Measurements from ENCODE around the gene MYLK3. TPM values are rescaled to one million over a fixed set of nuclear protein-coding genes. Genes with fewer than 3 reads are reported as not detected.

MYLK3 gene
- under 0.01 TPM in 1 of 2 replicates, not detected in the other for total RNA-seq

DNA sequence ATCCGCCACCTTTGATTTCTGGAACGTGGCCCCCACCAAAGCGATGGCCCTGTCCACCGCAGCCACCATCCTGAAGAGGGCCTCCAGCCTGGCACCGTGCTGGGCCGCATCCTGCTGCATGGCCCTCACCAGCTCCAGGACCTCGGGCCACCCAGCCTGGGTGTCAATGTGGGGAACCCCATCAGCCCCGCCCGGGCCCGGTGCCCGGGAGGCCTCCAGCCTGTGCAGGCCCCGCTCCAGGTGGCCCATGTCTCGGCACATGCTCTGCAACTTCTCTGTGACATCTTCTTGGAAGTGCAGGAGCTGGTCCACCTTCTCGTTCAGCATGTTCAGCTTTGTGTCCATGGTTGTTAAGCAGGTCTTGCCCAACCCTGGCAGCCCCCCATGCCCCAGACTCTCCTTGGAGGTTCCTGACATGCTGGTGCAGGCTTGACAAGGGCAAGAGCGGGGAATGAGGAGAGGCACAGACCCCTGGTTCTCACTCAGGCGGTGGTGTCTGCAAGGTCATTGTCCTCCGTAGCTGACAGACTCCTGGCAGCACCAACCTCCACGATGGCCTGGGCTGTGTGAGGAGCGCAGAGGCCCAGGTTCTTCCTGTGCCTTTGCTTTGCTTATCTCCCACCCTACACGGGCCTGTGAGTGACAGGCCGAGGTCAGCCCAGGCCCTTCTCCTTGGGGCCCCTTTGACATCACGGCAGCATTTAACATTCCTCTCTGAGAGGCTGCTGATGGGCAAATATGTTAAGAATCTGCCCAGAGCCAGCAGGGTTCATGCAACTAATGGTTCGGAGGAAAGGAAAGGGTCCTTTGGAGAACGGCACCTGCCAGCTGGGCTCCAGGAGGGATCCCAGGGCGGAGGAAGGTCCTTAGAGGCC lies at the start of gene MYLK3:
MYLK3 (minus strand) TSS at position 568 of the 875 bp plus-strand sequence; CDS start at position 417, 151 bp downstream.
- Histone ChIP-seq H3K36me3 (ENCODE audit: control insufficient read depth, insufficient read depth, low read length) (no peaks in the 10 kb centered on the region), H3K27me3 (ENCODE audit: control insufficient read depth, insufficient read depth, low read length) (no peaks in the 10 kb centered on the region), H3K4me3 (ENCODE audit: low read depth, low read length) (no peak within 1 kb of the TSS)
- TF ChIP-seq, protein P1, sequence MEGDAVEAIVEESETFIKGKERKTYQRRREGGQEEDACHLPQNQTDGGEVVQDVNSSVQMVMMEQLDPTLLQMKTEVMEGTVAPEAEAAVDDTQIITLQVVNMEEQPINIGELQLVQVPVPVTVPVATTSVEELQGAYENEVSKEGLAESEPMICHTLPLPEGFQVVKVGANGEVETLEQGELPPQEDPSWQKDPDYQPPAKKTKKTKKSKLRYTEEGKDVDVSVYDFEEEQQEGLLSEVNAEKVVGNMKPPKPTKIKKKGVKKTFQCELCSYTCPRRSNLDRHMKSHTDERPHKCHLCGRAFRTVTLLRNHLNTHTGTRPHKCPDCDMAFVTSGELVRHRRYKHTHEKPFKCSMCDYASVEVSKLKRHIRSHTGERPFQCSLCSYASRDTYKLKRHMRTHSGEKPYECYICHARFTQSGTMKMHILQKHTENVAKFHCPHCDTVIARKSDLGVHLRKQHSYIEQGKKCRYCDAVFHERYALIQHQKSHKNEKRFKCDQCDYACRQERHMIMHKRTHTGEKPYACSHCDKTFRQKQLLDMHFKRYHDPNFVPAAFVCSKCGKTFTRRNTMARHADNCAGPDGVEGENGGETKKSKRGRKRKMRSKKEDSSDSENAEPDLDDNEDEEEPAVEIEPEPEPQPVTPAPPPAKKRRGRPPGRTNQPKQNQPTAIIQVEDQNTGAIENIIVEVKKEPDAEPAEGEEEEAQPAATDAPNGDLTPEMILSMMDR (IDR thresholded peaks at IDR 0.05; ENCODE audit: insufficient read depth, low read length, severe bottlenecking): no peak
- FAIRE-seq (no peak), DNase-seq (ENCODE audit: low read depth) (no peak)

DNA sequence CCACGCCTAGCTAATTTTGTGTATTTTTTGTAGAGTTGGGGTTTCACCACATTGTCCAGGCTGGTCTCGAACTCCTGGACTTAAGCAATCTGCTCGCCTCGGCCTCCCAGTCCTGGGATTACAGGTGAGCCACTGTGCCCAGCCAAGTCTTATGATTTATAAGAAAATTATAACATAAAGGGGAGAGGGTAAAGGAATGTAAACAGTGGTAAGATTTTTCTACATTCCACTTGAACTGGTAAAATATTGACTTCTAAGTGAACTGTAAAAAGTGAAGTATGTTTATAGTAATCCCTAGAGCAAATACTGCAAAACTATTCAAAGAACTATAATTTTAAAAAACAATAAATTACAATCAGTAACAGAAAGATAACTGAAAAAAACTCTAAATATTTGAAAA lies 49.4 kb upstream of the MYLK3 start:
- FAIRE-seq (no peak), DNase-seq (ENCODE audit: low read depth) (no peak)
- TF ChIP-seq, protein P1 (IDR thresholded peaks at IDR 0.05; ENCODE audit: insufficient read depth, low read length, severe bottlenecking): no peak
- H3K4me3 ChIP-seq (ENCODE audit: low read depth, low read length): no peak overlapping the region
- H3K36me3 ChIP-seq (ENCODE audit: control insufficient read depth, insufficient read depth, low read length): no peaks in the 10 kb centered on the region
- no peaks in the 10 kb centered on the region for H3K27me3 ChIP-seq (ENCODE audit: control insufficient read depth, insufficient read depth, low read length)

DNA sequence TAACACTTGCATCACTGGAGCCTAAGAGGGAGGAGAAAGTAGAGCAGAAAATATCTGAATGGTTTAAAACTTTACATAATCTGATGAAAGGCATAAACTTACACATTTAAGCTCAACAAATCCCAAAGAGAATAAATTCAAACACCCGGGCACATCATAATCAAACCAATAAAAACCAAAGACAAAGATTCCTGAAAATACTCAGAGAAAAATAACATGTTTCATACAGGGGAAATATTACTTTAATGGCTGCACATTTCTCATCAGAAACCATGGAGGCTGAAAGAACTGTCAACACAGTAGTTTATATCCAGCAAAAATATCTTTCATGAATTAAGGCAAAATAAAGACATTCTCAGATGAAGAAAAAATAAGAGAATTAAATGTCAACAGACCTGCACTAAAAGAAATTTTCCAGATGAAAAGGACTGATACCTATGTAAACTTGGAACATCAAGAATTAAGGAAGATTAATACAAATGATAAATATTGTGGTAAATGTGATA lies 48.7 kb upstream of the MYLK3 start:
- Histone ChIP-seq H3K36me3 (ENCODE audit: control insufficient read depth, insufficient read depth, low read length) (no peaks in the 10 kb centered on the region), H3K4me3 (ENCODE audit: low read depth, low read length) (no peak overlapping the region), H3K27me3 (ENCODE audit: control insufficient read depth, insufficient read depth, low read length) (no peaks in the 10 kb centered on the region)
- no peak for DNase-seq (ENCODE audit: low read depth)
- TF ChIP-seq, protein P1 (IDR thresholded peaks at IDR 0.05; ENCODE audit: insufficient read depth, low read length, severe bottlenecking): no peak
- FAIRE-seq: no peak

DNA sequence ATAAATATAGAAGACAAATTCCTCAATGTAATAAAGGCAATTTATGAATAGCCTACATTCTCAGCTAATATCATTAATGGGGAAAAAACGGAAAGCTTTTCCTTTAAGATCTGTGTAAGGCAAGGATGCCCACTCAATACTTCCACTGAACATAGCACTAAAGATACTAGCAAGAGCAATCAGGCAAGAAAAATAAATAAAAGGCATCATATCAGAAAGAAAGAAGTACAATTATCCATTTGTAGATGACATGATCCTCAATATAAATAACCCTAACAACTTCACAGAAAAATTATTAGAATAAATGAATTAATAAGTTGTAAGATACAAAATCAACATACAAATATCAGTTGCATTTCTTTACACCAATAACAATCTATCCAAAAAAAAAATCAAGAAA lies 45.7 kb upstream of the MYLK3 start:
- no peak for FAIRE-seq
- no peaks in the 10 kb centered on the region for H3K27me3 ChIP-seq (ENCODE audit: control insufficient read depth, insufficient read depth, low read length)
- no peak for DNase-seq (ENCODE audit: low read depth)
- H3K4me3 ChIP-seq (ENCODE audit: low read depth, low read length): no peak overlapping the region
- TF ChIP-seq, protein P1 (IDR thresholded peaks at IDR 0.05; ENCODE audit: insufficient read depth, low read length, severe bottlenecking): no peak
- no peaks in the 10 kb centered on the region for H3K36me3 ChIP-seq (ENCODE audit: control insufficient read depth, insufficient read depth, low read length)

DNA sequence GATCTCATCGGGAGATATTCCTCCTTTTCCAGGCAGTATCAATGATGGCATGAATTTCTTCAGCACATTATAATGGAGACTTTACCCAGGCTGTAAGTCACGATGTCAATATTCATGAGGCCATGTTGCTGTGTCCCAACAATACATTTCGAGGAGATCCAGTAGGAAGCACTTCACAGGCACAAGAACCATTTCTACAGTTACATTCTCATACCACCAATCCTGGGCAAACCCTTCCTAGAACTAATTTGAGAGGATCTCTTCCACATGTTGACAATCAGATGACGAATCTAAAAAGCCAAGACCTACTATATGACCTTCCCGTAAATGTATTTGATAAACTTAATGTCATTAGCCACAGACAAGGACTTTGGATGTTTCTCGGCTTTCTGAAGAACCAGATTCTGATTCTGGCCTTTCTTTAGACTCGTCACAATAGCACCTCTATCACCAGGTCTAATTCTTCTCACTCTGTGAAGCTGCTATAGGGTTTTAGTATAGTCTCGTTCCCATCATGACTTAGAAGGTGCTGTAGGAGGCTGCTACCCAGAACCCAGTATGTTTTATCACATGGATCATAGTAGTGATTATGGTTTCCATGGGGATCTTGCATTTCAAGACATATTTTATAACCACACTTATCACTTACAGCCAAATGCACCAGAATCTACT lies 42.6 kb upstream of the MYLK3 start:
- Histone ChIP-seq H3K27me3 (ENCODE audit: control insufficient read depth, insufficient read depth, low read length) (no peaks in the 10 kb centered on the region), H3K36me3 (ENCODE audit: control insufficient read depth, insufficient read depth, low read length) (no peaks in the 10 kb centered on the region), H3K4me3 (ENCODE audit: low read depth, low read length) (no peak overlapping the region)
- no peak for FAIRE-seq
- DNase-seq (ENCODE audit: low read depth): no peak
- TF ChIP-seq, protein P1 (IDR thresholded peaks at IDR 0.05; ENCODE audit: insufficient read depth, low read length, severe bottlenecking): no peak
